SK-N-SH (cell line): ENCODE results near the gene NDUFS2. TPM values are rescaled to one million over a fixed set of nuclear protein-coding genes. Genes with fewer than 3 reads are reported as not detected.

Experiments used
- CTCF ChIA-PET: fragments of 300-600, 350-600 bp; formaldehyde crosslinking; extraction: SDS; loops from one replicate; lab custom pipeline; 2021; lab: Yijun Ruan, JAX
- POLR2A ChIA-PET: fragments of 350-600 bp; sonication (Branson Sonifier 250); formaldehyde crosslinking; extraction: SDS; loops from one replicate; lab custom pipeline; 2020; ENCODE audit warnings: antibody characterized with exemption, inconsistent platforms; lab: Yijun Ruan, JAX
- DNase-seq: peaks from one replicate; pipeline ENCODE4 v3.0.0; 2012
- H2AFZ ChIP-seq: fragments of 200-600 bp; sonication (generic); 2 replicates; pipeline ENCODE4 v1.8.1; 2016; ENCODE audit warnings: antibody characterized with exemption, mild to moderate bottlenecking, low read depth
- H3F3A ChIP-seq: fragments of 200-600 bp; sonication (generic); replicated peaks from 2 replicates; pipeline ENCODE3; 2016; ENCODE audit warnings: antibody characterized with exemption, mild to moderate bottlenecking; ENCODE audit not compliant: insufficient read depth
- H3K27ac ChIP-seq, 2 experiments: fragments of 200-500 bp in 1 of 2; fragments of 200-600 bp in 1 of 2; sonication (Bioruptor generic) in 1 of 2; sonication (generic), shearing (Covaris generic) in 1 of 2; 2 replicates each; pipeline versions ENCODE4 v1.5.1 to v1.6.1; 2014 to 2016; ENCODE audit warnings: low read depth in 2 of 2, inconsistent platforms in 1 of 2, low read length in 1 of 2, mild to moderate bottlenecking in 1 of 2, mixed read lengths in 1 of 2
- H3K27me3 ChIP-seq: fragments of 200-600 bp; sonication (generic), shearing (Covaris generic); 2 replicates; pipeline ENCODE4 v1.6.1; 2016; ENCODE audit warnings: mixed run types; ENCODE audit not compliant: insufficient read depth
- H3K36me3 ChIP-seq, 2 experiments: fragments of 200-500 bp in 1 of 2; fragments of 200-600 bp in 1 of 2; sonication (Bioruptor generic) in 1 of 2; sonication (generic) in 1 of 2; replicated peaks in 1 of 2; 2 replicates each; pipeline versions ENCODE3 to v1.5.1; 2014 to 2016; ENCODE audit warnings: low read length in 1 of 2, mild to moderate bottlenecking in 1 of 2; ENCODE audit not compliant: insufficient read depth in 2 of 2, control insufficient read depth in 1 of 2
- H3K4me1 ChIP-seq, 2 experiments: fragments of 200-500 bp in 1 of 2; fragments of 200-600 bp in 1 of 2; sonication (Bioruptor generic) in 1 of 2; sonication (generic), shearing (Covaris generic) in 1 of 2; 2 replicates each; pipeline versions ENCODE4 v1.5.1 to v1.6.1; 2014 to 2016; ENCODE audit warnings: low read depth in 1 of 2, low read length in 1 of 2, mixed run types in 1 of 2; ENCODE audit not compliant: insufficient read depth in 2 of 2, control insufficient read depth in 1 of 2
- H3K4me2 ChIP-seq: fragments of 200-600 bp; sonication (generic), shearing (Covaris generic); 2 replicates; pipeline ENCODE4 v1.6.1; 2017; ENCODE audit warnings: mixed run types
- H3K4me3 ChIP-seq, 2 experiments: fragments of 200-500 bp in 1 of 2; fragments of 200-600 bp in 1 of 2; sonication (Bioruptor generic) in 1 of 2; sonication (generic), shearing (Covaris generic) in 1 of 2; 2 replicates each; pipeline versions ENCODE4 v1.5.1 to v1.8.1; 2014 to 2016; ENCODE audit warnings: low read depth in 2 of 2, inconsistent platforms in 1 of 2, low read length in 1 of 2, mild to moderate bottlenecking in 1 of 2, mixed read lengths in 1 of 2, moderate library complexity in 1 of 2
- H3K79me2 ChIP-seq: fragments of 200-600 bp; sonication (generic); 2 replicates; pipeline ENCODE4 v1.8.1; 2017; ENCODE audit warnings: mild to moderate bottlenecking; ENCODE audit not compliant: insufficient read depth
- H3K9ac ChIP-seq: fragments of 200-600 bp; sonication (generic); 2 replicates; pipeline ENCODE4 v1.6.1; 2017; ENCODE audit warnings: mixed run types
- H3K9me2 ChIP-seq: fragments of 200-600 bp; sonication (generic); 2 replicates; pipeline ENCODE4 v1.6.1; 2017; ENCODE audit warnings: mixed run types
- H3K9me3 ChIP-seq: fragments of 200-600 bp; sonication (generic); 2 replicates; pipeline ENCODE4 v1.6.1; 2017; ENCODE audit warnings: mixed run types, mild to moderate bottlenecking, moderate library complexity
- H4K20me1 ChIP-seq: fragments of 200-600 bp; sonication (generic); 2 replicates; pipeline ENCODE4 v1.6.1; 2017; ENCODE audit warnings: mild to moderate bottlenecking, mixed run types; ENCODE audit not compliant: insufficient read depth
- CHD2 ChIP-seq: fragments of 150-350 bp; IDR thresholded peaks from 2 replicates; pipeline ENCODE4 v1.6.1; 2018; ENCODE audit warnings: low read length; ENCODE audit not compliant: partially characterized antibody
- CTCF ChIP-seq: fragments of 200-600 bp; sonication (generic); IDR thresholded peaks from 2 replicates; pipeline ENCODE4 v1.6.1; 2017; ENCODE audit warnings: antibody characterized with exemption, mild to moderate bottlenecking, moderate library complexity
- EZH2phosphoT487 ChIP-seq: fragments of 200-600 bp; sonication (generic); IDR thresholded peaks from 2 replicates; pipeline ENCODE4 v1.6.1; 2017; ENCODE audit warnings: low read depth, mixed run types, mild to moderate bottlenecking, antibody characterized with exemption, moderate library complexity, borderline replicate concordance
- FOSL2 ChIP-seq: IDR thresholded peaks from 2 replicates; pipeline ENCODE4 v1.4.0; 2012; ENCODE audit warnings: low read depth, mild to moderate bottlenecking, moderate library complexity, borderline replicate concordance
- FOXJ3 ChIP-seq: sonication (generic); formaldehyde crosslinking; IDR thresholded peaks from 2 replicates; pipeline ENCODE4 v1.5.1; 2020; ENCODE audit warnings: mild to moderate bottlenecking, missing genetic modification reagents
- GABPA ChIP-seq: IDR thresholded peaks from 2 replicates; pipeline ENCODE4 v1.4.0; 2012; ENCODE audit warnings: low read depth, mild to moderate bottlenecking
- IRF3 ChIP-seq: fragments of 150-350 bp; IDR thresholded peaks from 2 replicates; pipeline ENCODE4 v1.6.1; 2016; ENCODE audit warnings: mild to moderate bottlenecking, low read depth, low read length
- JUND ChIP-seq: IDR thresholded peaks from 2 replicates; pipeline ENCODE4 v1.4.0; 2012
- MAX ChIP-seq: IDR thresholded peaks from 2 replicates; pipeline ENCODE4 v1.4.0; 2012; ENCODE audit warnings: low read depth
- MEF2A ChIP-seq: IDR thresholded peaks from 2 replicates; pipeline ENCODE4 v1.4.0; 2012; ENCODE audit warnings: low read depth, borderline replicate concordance
- MXI1 ChIP-seq: IDR thresholded peaks from 2 replicates; pipeline ENCODE4 v1.6.1; 2012; ENCODE audit warnings: mild to moderate bottlenecking, low read depth, low read length, improper control_type of control experiment
- NFIC ChIP-seq: IDR thresholded peaks from 2 replicates; pipeline ENCODE4 v1.4.0; 2012; ENCODE audit warnings: borderline replicate concordance
- NRF1 ChIP-seq: IDR thresholded peaks from 2 replicates; pipeline ENCODE4 v1.6.1; 2012; ENCODE audit warnings: low read depth, mild to moderate bottlenecking, low read length
- PBX3 ChIP-seq: IDR thresholded peaks from 2 replicates; pipeline ENCODE4; 2012
- POLR2AphosphoS5 ChIP-seq: IDR thresholded peaks from 2 replicates; pipeline ENCODE4 v1.6.1; 2012; ENCODE audit warnings: low read depth, low read length
- RAD21 ChIP-seq: IDR thresholded peaks from 2 replicates; pipeline ENCODE4 v1.6.1; 2012; ENCODE audit warnings: mild to moderate bottlenecking, low read length
- RFX5 ChIP-seq: IDR thresholded peaks from 2 replicates; pipeline ENCODE4 v1.6.1; 2012; ENCODE audit warnings: mild to moderate bottlenecking, improper control_type of control experiment, low read length
- SIN3A ChIP-seq: IDR thresholded peaks from 2 replicates; pipeline ENCODE4 v1.6.1; 2012; ENCODE audit warnings: low read depth, mild to moderate bottlenecking, low read length, moderate library complexity, borderline replicate concordance
- USF1 ChIP-seq: IDR thresholded peaks from 2 replicates; pipeline ENCODE4 v1.4.0; 2012; ENCODE audit warnings: low read depth, borderline replicate concordance
- YY1 ChIP-seq: IDR thresholded peaks from 2 replicates; pipeline ENCODE4 v1.4.0; 2012; ENCODE audit warnings: low read depth, mild to moderate bottlenecking
- ZBTB33 ChIP-seq: IDR thresholded peaks from 2 replicates; pipeline ENCODE4 v1.4.0; 2012; ENCODE audit warnings: low read depth, borderline replicate concordance
- WGBS: methylation state at CpG from one replicate; pipeline ENCODE4 v1.1.6; 2017; ENCODE audit warnings: low lambda C conversion rate; 5-methylcytosine and 5-hydroxymethylcytosine counted together
- polyA plus RNA-seq, 3 experiments: library from polyadenylated mRNA; depleted of rRNA; stranded (reverse); fragments of >200 nt; gene quantifications; 2 replicates each; pipeline ENCODE4 v1.2.3, GENCODE V29; 2012

The NDUFS2 gene
- polyA plus RNA-seq, 1 of the 3 experiments (the other 2 are of a cell fraction): 203 TPM

GRCh38 chr1:161242313-161242712 is 40.1 kb downstream of the NDUFS2 start (continued):
- no peak for TF ChIP-seq MXI1
- no peak for TF ChIP-seq EZH2phosphoT487
- TF ChIP-seq MAX: no peak
- no peak for TF ChIP-seq ZBTB33
- TF ChIP-seq RAD21: no peak
- TF ChIP-seq MEF2A: no peak
- no peak for TF ChIP-seq YY1
- no peak for TF ChIP-seq GABPA

GRCh38 chr1:161244888-161245287 is 42.7 kb downstream of the NDUFS2 start:
- POLR2A ChIA-PET: no interaction called here
- WGBS: 89% methylated on average over 4 of the region's 4 CpGs
- no peaks in the 10 kb centered on the region for H3K9me3 ChIP-seq

More at GRCh38 chr1:161244888-161245287, 42.7 kb downstream of the NDUFS2 start:
- Histone ChIP-seq H3K4me3 (no peak overlapping the region), H3F3A (no peaks in the 10 kb centered on the region), H3K4me2 (no peak overlapping the region), H3K79me2 (no peaks in the 10 kb centered on the region), H3K9ac (no peak overlapping the region), H3K27ac (no peak overlapping the region), H3K9me2 (no peaks in the 10 kb centered on the region), H3K36me3 (no peaks in the 10 kb centered on the region), H2AFZ (no peak overlapping the region), H3K4me1 (no peaks in the 10 kb centered on the region), H4K20me1 (no peaks in the 10 kb centered on the region), H3K27me3 (no peaks in the 10 kb centered on the region; the same call in 1 of the 2 replicates)
- DNase-seq: no peak
- CTCF ChIA-PET: no interaction called here
- TF ChIP-seq SIN3A (no peak), MEF2A (no peak), IRF3 (no peak), ZBTB33 (no peak), GABPA (no peak), USF1 (no peak), MXI1 (no peak), PBX3 (no peak), JUND (no peak), CHD2 (no peak), CTCF (no peak), FOXJ3 (CRISPR knock-in tag) (no peak), POLR2AphosphoS5 (no peak), NRF1 (no peak), RFX5 (no peak), NFIC (no peak), FOSL2 (no peak)
